Hepatocyte (in vitro differentiated cells): ENCODE measurements around the gene MSI2. TPM values are rescaled to one million over a fixed set of nuclear protein-coding genes. Genes with fewer than 3 reads are reported as not detected.

Experiments
- DNase-seq: peaks from one replicate; pipeline ENCODE4 v3.0.0-alpha.2; 2016; ENCODE audit warnings: low spot score
- H2AFZ ChIP-seq: fragments of 200-600 bp; sonication (generic); 2 replicates; pipeline ENCODE4 v1.6.0; 2016; ENCODE audit warnings: antibody characterized with exemption, mild to moderate bottlenecking
- H3K27ac ChIP-seq: fragments of 200-600 bp; sonication (generic); 2 replicates; pipeline ENCODE4 v1.5.1; 2016; ENCODE audit warnings: mild to moderate bottlenecking
- H3K27me3 ChIP-seq: fragments of 200-600 bp; sonication (generic); 2 replicates; pipeline ENCODE4 v1.6.1; 2016
- H3K36me3 ChIP-seq: fragments of 200-600 bp; sonication (generic); replicated peaks from 2 replicates; pipeline ENCODE4 v1.5.1; 2016; ENCODE audit warnings: low read depth; ENCODE audit not compliant: insufficient read depth
- H3K4me1 ChIP-seq: fragments of 200-600 bp; sonication (generic); 2 replicates; pipeline ENCODE4 v1.5.1; 2016; ENCODE audit warnings: mild to moderate bottlenecking, moderate library complexity; ENCODE audit not compliant: insufficient read depth
- H3K4me2 ChIP-seq: fragments of 200-600 bp; sonication (generic); 2 replicates; pipeline ENCODE4 v1.6.0; 2016
- H3K4me3 ChIP-seq: fragments of 200-600 bp; sonication (generic); 2 replicates; pipeline ENCODE4 v1.5.1; 2016; ENCODE audit warnings: mild to moderate bottlenecking
- H3K79me2 ChIP-seq: fragments of 200-600 bp; sonication (generic); 2 replicates; pipeline ENCODE4 v1.6.0; 2017; ENCODE audit warnings: mild to moderate bottlenecking
- H3K9me2 ChIP-seq: fragments of 200-600 bp; sonication (generic); replicated peaks from 2 replicates; pipeline ENCODE4 v1.6.0; 2017; ENCODE audit warnings: mild to moderate bottlenecking; ENCODE audit not compliant: insufficient read depth
- H3K9me3 ChIP-seq: fragments of 200-600 bp; sonication (generic); 2 replicates; pipeline ENCODE4 v1.5.1; 2016; ENCODE audit warnings: low read depth, mild to moderate bottlenecking
- H4K20me1 ChIP-seq: fragments of 200-600 bp; sonication (generic); 2 replicates; pipeline ENCODE4 v1.6.0; 2016; ENCODE audit warnings: mild to moderate bottlenecking; ENCODE audit not compliant: insufficient read depth, poor library complexity, severe bottlenecking
- EZH2 ChIP-seq: fragments of 200-600 bp; sonication (generic); IDR thresholded peaks from 2 replicates; pipeline ENCODE4 v1.6.1; 2016; ENCODE audit warnings: antibody characterized with exemption, mild to moderate bottlenecking, borderline replicate concordance
- EZH2phosphoT487 ChIP-seq: fragments of 200-600 bp; sonication (generic); IDR thresholded peaks from one replicate; pipeline ENCODE4 v1.6.1; 2018; ENCODE audit warnings: antibody characterized with exemption, mild to moderate bottlenecking, low read depth, moderate library complexity; ENCODE audit not compliant: unreplicated experiment, severe bottlenecking
- WGBS: methylation state at CpG from one replicate; pipeline ENCODE4 v1.1.6; 2016; ENCODE audit warnings: low lambda C conversion rate; ENCODE audit errors: missing lambda C conversion rate; 5-methylcytosine and 5-hydroxymethylcytosine counted together
- polyA plus RNA-seq: library from polyadenylated mRNA; unstranded; fragments of >200 nt; fragmentation: Nextera tagmentation; extraction: Ambion mirVana; gene quantifications from 2 replicates; pipeline ENCODE4 v1.2.1, GENCODE V29; 2016
- total RNA-seq: library from RNA; depleted of rRNA; stranded (reverse); fragments of >200 nt; gene quantifications from 2 replicates; pipeline ENCODE4 v1.2.3, GENCODE V29; 2014
- TF ChIP-seq, protein P1 (sequence below): fragments of 200-600 bp; sonication (generic); IDR thresholded peaks from 2 replicates; pipeline ENCODE4 v1.5.1; 2016; ENCODE audit warnings: antibody characterized with exemption, mild to moderate bottlenecking; ENCODE audit not compliant: poor library complexity

Gene MSI2
- total and polyA plus RNA-seq, 2 experiments from 2014 or later, result 16.1 to 60.6 TPM

DNA sequence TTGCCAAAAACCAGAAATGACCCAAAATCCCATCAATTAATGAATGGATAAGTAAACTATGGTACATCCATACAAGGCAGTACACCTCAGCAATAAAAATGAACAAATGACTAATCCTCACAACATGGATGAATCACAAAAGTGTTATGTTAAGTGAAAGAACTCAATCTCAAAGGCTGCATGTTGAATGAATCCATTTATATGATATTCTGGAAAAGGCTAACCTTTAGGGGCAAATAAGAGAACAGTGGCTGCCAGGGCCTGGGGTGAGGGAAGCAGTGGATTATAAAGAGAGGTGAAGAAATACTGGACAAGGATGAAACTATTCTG is 46.1 kb upstream of the MSI2 start:
- H3K27ac ChIP-seq, result no peak overlapping the region
- no peaks in the 10 kb centered on the region for H3K79me2 ChIP-seq
- no peak overlapping the region for H3K4me3 ChIP-seq
- H2AFZ ChIP-seq, result no peak overlapping the region
- no peak for DNase-seq
- no peaks in the 10 kb centered on the region for H3K4me1 ChIP-seq
- H3K9me2 ChIP-seq, result no peaks in the 10 kb centered on the region
- no peaks in the 10 kb centered on the region for H4K20me1 ChIP-seq
- H3K9me3 ChIP-seq, result no peaks in the 10 kb centered on the region
- H3K27me3 ChIP-seq, result no peaks in the 10 kb centered on the region
- TF ChIP-seq EZH2, result no peak
- TF ChIP-seq, protein P1, sequence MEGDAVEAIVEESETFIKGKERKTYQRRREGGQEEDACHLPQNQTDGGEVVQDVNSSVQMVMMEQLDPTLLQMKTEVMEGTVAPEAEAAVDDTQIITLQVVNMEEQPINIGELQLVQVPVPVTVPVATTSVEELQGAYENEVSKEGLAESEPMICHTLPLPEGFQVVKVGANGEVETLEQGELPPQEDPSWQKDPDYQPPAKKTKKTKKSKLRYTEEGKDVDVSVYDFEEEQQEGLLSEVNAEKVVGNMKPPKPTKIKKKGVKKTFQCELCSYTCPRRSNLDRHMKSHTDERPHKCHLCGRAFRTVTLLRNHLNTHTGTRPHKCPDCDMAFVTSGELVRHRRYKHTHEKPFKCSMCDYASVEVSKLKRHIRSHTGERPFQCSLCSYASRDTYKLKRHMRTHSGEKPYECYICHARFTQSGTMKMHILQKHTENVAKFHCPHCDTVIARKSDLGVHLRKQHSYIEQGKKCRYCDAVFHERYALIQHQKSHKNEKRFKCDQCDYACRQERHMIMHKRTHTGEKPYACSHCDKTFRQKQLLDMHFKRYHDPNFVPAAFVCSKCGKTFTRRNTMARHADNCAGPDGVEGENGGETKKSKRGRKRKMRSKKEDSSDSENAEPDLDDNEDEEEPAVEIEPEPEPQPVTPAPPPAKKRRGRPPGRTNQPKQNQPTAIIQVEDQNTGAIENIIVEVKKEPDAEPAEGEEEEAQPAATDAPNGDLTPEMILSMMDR, result no peak
- TF ChIP-seq EZH2phosphoT487, result no peak
- no peaks in the 10 kb centered on the region for H3K36me3 ChIP-seq
- no peak overlapping the region for H3K4me2 ChIP-seq

- Histone ChIP-seq H3K4me1 (no peaks in the 10 kb centered on the region), H3K9me3 (no peaks in the 10 kb centered on the region), H4K20me1 (no peaks in the 10 kb centered on the region), H3K9me2 (no peaks in the 10 kb centered on the region), H3K27me3 (no peaks in the 10 kb centered on the region), H3K4me3 (no peak overlapping the region), H3K79me2 (no peaks in the 10 kb centered on the region), H3K36me3 (no peaks in the 10 kb centered on the region), H3K4me2 (no peak overlapping the region), H3K27ac (no peak overlapping the region), H2AFZ (no peak overlapping the region)
- WGBS, result 68% methylated on average over 3 of the region's 3 CpGs
- TF ChIP-seq, protein P1, result no peak
- no peak for TF ChIP-seq EZH2
- no peak for TF ChIP-seq EZH2phosphoT487
- no peak for DNase-seq
Observed at GRCh38 chr17:57210972-57211411, 45.3 kb upstream of the MSI2 start.

- Histone ChIP-seq H3K79me2 (no peaks in the 10 kb centered on the region), H3K9me3 (no peaks in the 10 kb centered on the region), H3K27me3 (no peaks in the 10 kb centered on the region), H3K27ac (no peak overlapping the region), H3K9me2 (no peaks in the 10 kb centered on the region), H3K4me3 (no peak overlapping the region), H3K36me3 (no peaks in the 10 kb centered on the region), H2AFZ (no peak overlapping the region), H3K4me1 (no peaks in the 10 kb centered on the region), H3K4me2 (no peak overlapping the region), H4K20me1 (no peaks in the 10 kb centered on the region)
- TF ChIP-seq EZH2, result no peak
- no peak for TF ChIP-seq EZH2phosphoT487
- TF ChIP-seq, protein P1, result no peak
- no peak for DNase-seq
- 60% methylated on average over 4 of the region's 4 CpGs for WGBS
Observed at GRCh38 chr17:57211543-57211942, 44.8 kb upstream of the MSI2 start.

DNA sequence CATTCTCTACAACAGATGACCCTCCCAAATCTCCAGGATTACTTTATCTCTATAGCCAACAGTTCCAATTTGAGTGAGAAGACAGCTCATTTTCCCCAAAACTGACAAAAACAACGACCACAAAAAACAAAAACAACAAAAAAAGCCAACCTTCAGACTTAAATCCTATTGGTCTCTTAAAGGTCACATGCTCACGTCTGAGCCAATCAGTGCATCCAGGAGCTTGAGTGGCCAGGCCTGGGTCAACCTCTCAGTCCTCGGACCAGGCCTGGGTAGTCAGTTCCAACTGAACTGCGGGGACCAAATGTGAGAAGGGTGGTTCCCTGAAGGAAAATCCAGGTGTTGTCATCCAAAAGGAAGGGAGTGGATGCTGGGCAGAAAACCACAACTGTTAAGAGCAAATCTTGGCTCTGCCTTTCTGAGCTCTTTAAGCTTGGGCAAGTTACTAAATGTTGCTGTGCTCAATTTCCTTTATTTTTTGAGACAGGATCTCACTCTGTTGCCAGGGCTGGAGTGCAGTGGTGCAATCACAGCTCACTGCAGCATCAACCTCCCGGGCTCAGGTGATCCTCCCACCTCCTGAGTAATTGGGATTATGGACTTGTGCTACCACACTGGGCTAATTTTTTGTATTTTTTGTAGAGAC is 43.0 kb upstream of the MSI2 start:
- H3K27ac ChIP-seq, result no peak overlapping the region
- H3K27me3 ChIP-seq, result no peaks in the 10 kb centered on the region
- H4K20me1 ChIP-seq, result no peaks in the 10 kb centered on the region
- H3K4me2 ChIP-seq, result no peak overlapping the region
- H2AFZ ChIP-seq, result no peak overlapping the region
- no peak for DNase-seq
- WGBS, result 84% methylated on average over 5 of the region's 5 CpGs
- H3K36me3 ChIP-seq, result no peaks in the 10 kb centered on the region
- no peaks in the 10 kb centered on the region for H3K9me3 ChIP-seq
- H3K4me1 ChIP-seq, result no peaks in the 10 kb centered on the region
- H3K9me2 ChIP-seq, result no peaks in the 10 kb centered on the region
- TF ChIP-seq EZH2, result no peak
- TF ChIP-seq, protein P1, result no peak
- no peak for TF ChIP-seq EZH2phosphoT487
- no peak overlapping the region for H3K4me3 ChIP-seq
- no peaks in the 10 kb centered on the region for H3K79me2 ChIP-seq
